Activated effector memory CD4-positive, alpha-beta T cell treated with Interleukin-2 at 50 U/mL for 16 hours (primary cell): ENCODE measurements around the gene CC2D1A.
"Not testable (repeated sequence)": the region's sequence is repeated elsewhere in the genome, so short reads cannot be mapped to it uniquely, and the experiment has no call there.

Experiments
- DNase-seq: peaks from one replicate; pipeline ENCODE4 v3.0.0-alpha.2; 2020

CC2D1A gene

DNA sequence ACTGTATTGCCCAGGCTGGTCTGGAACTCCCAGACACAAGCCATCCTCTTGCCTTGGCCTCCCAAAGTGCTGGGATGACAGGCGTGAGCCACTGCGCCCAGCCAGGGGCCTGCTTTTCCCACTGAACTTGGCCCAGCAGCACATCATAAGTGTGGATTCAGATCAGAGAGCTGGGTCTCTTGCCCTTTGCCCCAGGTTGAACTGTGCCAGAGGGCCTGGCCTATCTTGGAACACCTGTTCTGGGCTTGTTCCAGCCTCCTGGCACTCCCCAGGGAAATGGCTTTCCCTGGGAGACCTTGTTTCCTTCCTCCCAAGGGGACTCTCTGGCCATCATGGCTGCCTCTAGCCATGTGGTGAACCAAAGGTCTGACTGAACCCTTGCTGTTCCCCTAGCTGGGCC, 3.4 kb downstream of the CC2D1A start:
- no peak for DNase-seq

GRCh38 chr19:13913352-13913751, 7.4 kb downstream of the CC2D1A start:
- no peak for DNase-seq

- DNase-seq = no peak
These were observed 8.8 kb downstream of the CC2D1A start for GRCh38 chr19:13914777-13915176.

- DNase-seq = no peak
These were observed 11.9 kb downstream of the CC2D1A start for GRCh38 chr19:13917888-13918406.

DNA sequence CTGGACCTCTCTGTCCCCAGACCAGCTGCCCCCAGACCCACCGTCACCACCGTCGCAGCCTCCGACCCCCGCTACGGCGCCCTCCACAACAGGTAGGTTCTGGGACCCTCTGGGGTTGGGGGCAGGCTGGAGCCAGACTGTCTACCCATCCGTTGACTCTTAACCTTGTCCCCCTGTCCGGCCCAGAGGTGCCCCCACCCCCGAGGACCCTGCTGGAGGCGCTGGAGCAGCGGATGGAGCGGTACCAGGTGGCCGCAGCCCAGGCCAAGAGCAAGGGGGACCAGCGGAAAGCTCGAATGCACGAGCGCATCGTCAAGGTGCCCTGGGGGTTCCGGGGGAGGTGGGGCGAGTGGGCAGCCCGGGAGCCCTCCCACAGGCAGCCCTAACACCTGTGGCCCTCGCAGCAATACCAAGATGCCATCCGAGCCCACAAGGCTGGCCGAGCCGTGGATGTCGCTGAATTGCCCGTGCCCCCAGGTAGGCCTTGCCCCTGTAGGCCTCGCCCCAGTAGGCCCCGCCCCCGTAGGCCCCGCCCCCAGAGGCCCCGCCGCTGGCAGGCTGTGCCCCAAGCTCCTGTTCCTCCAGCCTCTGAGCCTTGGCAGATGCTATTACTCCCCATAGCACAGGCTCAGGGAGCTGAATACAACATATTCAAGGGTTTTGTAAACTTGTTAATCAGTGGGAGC, 12.9 kb downstream of the CC2D1A start:
- DNase-seq = no peak

- no peak for DNase-seq
These were observed 14.5 kb downstream of the CC2D1A start for GRCh38 chr19:13920524-13920923.

GRCh38 chr19:13920940-13921747, 15.1 kb downstream of the CC2D1A start:
- DNase-seq = no peak

GRCh38 chr19:13922118-13922517, 16.1 kb downstream of the CC2D1A start:
- not testable (repeated sequence) for DNase-seq

DNA sequence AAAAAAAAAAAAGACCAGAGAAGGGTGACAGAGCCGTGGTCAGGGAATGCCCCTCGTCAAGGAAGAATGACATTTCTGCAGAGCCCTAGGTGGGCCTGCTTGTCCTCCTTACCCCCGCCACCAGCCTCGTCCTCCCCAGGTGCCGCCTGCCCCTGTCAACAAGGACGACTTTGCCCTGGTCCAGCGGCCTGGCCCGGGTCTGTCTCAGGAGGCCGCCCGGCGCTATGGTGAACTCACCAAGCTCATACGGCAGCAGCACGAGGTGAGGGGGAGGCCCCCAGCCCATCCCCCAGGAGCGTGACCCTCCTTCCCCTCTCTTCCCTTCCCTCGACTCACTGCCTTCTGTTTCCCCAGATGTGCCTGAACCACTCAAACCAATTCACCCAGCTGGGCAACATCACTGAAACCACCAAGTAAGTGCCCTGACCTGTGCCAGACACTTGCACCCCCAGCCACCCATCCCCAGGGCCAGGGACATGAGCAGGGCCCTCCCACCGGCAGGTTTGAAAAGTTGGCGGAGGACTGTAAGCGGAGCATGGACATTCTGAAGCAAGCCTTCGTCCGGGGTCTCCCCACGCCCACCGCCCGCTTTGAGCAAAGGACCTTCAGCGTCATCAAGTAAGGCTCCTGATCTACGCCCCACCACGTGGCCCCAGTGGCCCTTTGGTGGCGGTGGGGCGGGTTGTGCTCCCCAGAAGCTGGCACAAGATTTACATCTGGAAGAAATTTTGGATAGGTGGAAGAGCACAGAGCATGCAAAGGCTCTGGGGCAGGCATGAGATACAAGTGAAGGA, 17.4 kb downstream of the CC2D1A start:
- no peak for DNase-seq

DNA sequence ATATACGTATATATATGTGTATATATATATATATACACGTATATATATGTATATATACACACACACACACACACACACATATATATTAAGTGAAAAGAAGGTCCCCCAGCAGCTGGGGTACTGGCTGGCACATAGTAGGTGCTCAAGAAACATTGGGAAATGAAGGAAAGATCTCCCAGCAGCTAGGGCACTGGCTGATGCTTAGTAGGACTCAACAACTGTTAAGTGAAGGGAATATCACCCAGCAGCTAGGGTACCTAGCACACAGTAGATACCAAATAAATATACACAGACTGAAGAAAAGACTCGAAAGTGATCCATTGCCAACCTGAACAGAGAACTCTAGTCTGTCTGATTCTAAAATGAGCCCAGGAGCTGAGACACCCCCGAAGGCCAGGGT, 20.0 kb downstream of the CC2D1A start:
- DNase-seq = no peak

GRCh38 chr19:13926715-13927114, 20.7 kb downstream of the CC2D1A start:
- DNase-seq = no peak

GRCh38 chr19:13929340-13929739, 23.3 kb downstream of the CC2D1A start:
- DNase-seq = no peak

DNA sequence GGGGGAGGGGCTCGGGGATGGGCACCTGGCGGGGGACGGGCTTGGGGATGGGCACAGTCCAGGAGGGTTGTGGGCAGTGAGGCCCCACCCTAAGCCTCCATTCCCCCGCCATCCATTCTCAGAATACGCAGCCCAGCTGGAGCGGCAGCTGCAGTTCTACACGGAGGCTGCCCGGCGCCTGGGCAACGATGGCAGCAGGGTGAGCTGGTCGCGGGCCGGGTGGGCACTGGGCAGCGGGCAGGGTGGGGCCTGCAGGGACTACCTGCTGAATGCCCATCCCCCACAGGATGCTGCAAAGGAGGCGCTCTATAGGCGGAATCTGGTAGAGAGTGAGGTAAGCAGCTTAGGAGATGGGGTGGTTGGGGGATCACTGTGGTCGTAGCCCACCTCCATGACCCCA, 24.0 kb downstream of the CC2D1A start:
- no peak for DNase-seq

DNA sequence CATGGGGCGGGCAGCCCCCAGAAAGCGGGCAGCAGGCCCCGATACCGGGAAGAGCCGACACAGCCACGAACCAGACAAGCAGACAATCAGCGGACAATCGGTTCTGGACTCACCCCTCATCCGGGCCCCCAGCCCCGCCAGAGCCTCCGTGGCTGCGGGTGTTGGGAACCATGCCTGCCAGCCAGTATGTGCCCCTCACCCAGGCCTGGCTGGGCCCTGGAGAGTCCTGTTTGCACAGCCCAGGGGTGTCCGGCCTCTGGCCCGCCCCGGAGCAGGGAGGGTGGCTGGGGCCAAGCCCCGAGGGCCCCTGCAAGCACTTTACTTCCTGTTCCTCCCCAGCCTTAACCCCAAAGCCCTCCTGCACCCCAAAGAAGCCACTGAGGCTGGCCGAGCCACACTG, 24.4 kb downstream of the CC2D1A start:
- DNase-seq = no peak

DNA sequence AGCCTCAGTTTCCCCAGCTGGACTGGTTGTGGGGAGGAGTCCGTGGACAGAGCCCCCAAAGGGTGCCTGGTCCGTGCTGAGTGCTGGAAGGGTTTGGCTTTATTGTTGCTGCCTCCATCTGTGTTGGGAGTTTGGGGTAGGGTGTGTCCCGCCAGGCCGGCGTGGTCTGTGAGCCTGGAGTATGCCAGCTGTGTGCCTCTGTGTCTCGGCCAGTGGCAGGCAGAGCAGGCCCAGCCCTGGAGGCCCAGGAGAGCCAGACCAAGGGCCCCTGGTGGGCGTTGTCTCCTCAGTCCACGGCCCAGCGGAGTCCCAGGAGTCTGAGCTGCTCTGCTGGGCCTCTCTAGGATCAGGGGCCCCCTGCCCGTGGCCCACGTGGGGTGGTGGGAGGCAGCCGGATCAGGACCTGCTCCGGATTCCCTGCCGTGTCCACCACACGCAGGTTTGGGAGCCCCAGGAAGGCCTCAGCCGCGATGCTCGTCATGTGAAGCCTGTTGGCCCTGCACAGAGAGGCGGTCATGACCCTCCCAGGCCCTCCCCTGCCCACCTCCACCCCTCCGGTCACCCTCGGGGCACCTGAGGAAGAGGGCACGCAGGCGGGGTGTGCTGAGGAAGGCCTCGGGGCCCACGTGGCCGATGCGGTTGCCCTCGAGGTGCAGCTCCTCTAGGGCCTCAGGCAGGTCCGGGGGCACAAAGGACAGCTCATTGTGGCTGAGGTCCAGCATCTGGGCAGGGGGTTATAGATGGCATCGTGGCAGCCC, 25.6 kb downstream of the CC2D1A start:
- no peak for DNase-seq

DNA sequence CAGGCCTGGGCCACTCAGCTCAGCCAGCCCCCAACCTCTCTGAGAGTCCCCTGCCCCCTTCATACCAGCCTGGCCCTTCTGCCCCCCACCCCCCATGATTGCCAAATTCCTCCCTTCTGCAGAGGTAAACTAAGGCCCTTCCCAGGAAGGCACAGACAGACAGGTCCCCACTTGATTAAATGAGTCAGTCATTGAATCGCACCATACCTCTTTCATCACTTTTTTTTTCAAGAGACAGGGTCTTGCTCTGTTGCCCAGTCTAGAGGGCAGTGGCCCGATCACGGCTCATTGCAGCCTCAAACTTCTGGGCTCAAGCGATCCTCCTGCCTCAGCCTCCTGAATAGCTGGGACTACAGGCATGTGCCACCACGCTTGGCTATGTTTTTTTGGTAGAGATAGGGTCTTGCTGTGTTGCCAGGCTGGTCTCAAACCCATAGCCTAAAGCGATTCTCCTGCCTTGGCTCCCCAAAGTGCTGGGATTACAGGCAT, 26.2 kb downstream of the CC2D1A start:
- DNase-seq = no peak

DNA sequence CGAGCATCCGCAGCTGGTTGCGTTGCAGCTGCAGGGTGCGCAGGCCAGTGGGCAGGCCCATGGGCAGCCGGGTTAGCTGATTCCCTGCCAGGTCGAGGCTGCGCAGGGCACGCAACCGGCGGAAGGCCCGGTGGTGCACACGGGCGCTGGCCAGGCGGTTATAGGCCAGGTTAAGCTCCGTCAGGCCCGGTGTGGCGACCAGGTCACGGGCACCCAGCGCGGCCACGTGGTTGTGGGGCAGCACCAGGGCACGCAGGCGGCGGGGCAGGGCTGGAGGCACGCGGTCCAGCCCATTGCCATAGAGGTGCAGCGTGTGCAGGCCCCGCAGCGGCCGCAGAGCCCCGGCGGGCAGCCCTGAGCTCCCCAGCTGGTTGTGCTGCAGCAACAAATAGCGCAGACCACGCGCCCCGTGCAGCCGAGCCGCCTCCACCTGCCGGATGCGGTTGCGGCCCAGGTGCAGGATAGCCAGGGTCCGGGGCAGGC, 27.0 kb downstream of the CC2D1A start:
- no peak for DNase-seq

GRCh38 chr19:13934785-13935109, 28.7 kb downstream of the CC2D1A start:
- no peak for DNase-seq

DNA sequence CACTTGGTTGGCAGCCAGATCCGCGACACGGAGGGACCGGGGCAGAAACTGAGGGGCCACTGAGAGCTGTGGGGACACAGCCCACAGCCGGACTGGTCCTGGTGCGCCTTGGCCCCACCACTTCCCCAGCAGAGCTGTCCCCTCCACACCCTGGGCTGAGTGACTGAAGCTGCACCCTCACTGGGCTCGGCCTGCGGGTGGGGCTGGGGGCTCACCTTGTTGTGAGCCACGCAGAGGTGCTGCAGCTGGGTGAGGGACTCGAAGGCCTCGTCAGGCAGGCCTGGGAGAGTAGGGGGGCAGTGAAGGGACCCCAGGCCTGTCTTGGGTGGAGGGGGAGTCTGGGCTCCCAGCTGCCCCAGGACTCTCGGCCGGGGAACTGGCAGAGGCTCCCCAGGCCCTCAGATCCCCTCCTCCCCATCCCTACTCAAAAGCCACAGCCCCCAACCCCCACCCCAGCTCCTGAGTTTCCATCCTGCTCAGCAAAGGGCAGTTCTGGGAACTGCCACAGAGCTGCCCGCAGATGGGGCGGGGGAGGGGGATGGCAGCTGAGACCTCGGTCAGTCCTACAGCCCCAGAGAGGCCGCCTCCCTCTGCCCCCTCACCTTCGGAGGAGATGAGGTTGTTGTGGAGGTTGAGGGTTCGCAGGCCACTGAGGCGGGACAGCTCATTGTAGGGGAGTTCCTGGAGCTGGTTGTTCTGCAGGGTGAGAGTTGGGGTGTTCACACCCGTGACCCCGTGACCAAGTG, 29.9 kb downstream of the CC2D1A start:
- DNase-seq = no peak

DNA sequence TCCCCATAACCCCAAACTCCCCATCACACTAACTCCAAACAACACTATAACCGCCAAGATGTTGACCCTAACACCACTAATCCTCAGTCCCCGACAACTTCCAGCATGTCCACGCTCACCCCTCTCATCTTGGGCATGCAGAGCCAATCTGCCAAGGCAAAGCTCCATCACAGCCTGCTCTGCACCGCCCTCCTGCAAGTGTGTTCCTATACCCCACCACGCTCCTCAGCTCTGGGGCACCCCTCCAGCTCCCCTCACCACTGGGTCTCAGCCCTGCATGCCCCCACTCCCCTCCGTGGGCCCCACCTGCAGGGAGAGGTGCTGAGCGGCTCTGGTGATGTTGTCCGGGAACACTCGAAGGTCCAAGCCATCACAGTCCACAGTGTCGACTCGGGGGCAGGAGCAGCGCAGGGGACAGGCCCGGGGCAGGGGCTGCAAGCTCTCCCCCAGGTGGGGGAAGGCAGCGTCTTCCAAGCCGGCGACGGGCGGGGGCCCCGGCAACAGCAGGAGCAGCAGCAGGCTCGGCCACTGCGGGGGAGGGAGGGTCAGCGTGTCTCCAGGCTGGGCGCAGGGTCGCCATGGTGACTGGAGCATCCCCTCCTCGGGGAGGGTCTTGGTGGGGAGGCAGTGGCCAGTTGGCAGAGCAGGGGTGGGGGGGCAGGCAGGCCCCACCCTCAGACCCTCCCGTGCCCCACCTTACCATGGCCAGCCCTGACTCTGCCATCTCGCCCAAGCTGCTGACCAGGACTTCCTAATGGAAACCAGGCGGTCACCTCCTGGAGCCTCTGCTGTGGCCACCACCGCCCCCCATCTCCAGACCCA, 31.7 kb downstream of the CC2D1A start:
- DNase-seq = no peak
